IMR-90 (cell line): Measurements from ENCODE around the gene PPP6R1. TPM values are rescaled to one million over a fixed set of nuclear protein-coding genes. Genes with fewer than 3 reads are reported as not detected.

Experiments used
- ATAC-seq: fragments of 200-7000 bp; cut with Tn5 transposase; 2 replicates; pipeline ENCODE4 v1.9.1; 2020; ENCODE audit warnings: low read depth, mild to moderate bottlenecking, moderate library complexity
- BruUV-seq: library from RNA; stranded (reverse); fragments of 400-500 nt; replicated peaks from 2 replicates; lab custom pipeline; 2021; lab: Mats Ljungman, UMichigan
- CTCF ChIA-PET: fragments of 300-600 bp; formaldehyde crosslinking; extraction: SDS; loops from one replicate; lab custom pipeline; 2021; ENCODE audit warnings: antibody characterized with exemption; lab: Yijun Ruan, JAX
- POLR2A ChIA-PET: fragments of 300-600 bp; sonication (Branson Sonifier 250); formaldehyde crosslinking; loops from one replicate; lab custom pipeline; 2022; ENCODE audit warnings: antibody characterized with exemption; ENCODE audit not compliant: unreplicated experiment; lab: Charles Lee
- DNase-seq: peaks from one replicate; pipeline ENCODE4 v3.0.0; 2013
- H2AFZ ChIP-seq: replicated peaks from 2 replicates; pipeline ENCODE3; 2013; ENCODE audit warnings: low read length, mild to moderate bottlenecking; ENCODE audit not compliant: poor library complexity
- H2AK5ac ChIP-seq: 2 replicates; pipeline ENCODE4 v1.6.1; 2013; ENCODE audit warnings: low read depth, low read length, inconsistent platforms
- H2AK9ac ChIP-seq: replicated peaks from 2 replicates; pipeline ENCODE3; 2013; ENCODE audit warnings: mild to moderate bottlenecking, low read depth, low read length, moderate library complexity; ENCODE audit not compliant: poor library complexity
- H2BK120ac ChIP-seq: 2 replicates; pipeline ENCODE4 v1.6.1; 2013; ENCODE audit warnings: low read depth, low read length, inconsistent platforms
- H2BK15ac ChIP-seq: 3 replicates; pipeline ENCODE4 v1.6.1; 2013; ENCODE audit warnings: low read depth, low read length, inconsistent platforms
- H2BK20ac ChIP-seq: 2 replicates; pipeline ENCODE4 v1.6.1; 2013; ENCODE audit warnings: low read depth, mild to moderate bottlenecking, inconsistent platforms, low read length, moderate library complexity
- H2BK5ac ChIP-seq: 2 replicates; pipeline ENCODE4 v1.6.1; 2013; ENCODE audit warnings: mild to moderate bottlenecking, low read depth, low read length, inconsistent platforms; ENCODE audit not compliant: poor library complexity, severe bottlenecking
- H3K14ac ChIP-seq: replicated peaks from 2 replicates; pipeline ENCODE4 v1.6.1; 2013; ENCODE audit warnings: low read depth, low read length, inconsistent platforms
- H3K18ac ChIP-seq: 2 replicates; pipeline ENCODE4 v1.6.1; 2013; ENCODE audit warnings: low read depth, low read length, control low read depth
- H3K23ac ChIP-seq: 2 replicates; pipeline ENCODE4 v1.6.1; 2013; ENCODE audit warnings: low read depth, low read length, inconsistent platforms
- H3K27ac ChIP-seq: 2 replicates; pipeline ENCODE4 v1.5.1; 2013; ENCODE audit warnings: mild to moderate bottlenecking, control low read depth, low read length; ENCODE audit not compliant: insufficient read depth
- H3K27me3 ChIP-seq: 2 replicates; pipeline ENCODE4 v1.6.1; 2013; ENCODE audit warnings: low read length; ENCODE audit not compliant: control insufficient read depth, insufficient read depth
- H3K36me3 ChIP-seq: 2 replicates; pipeline ENCODE4 v1.6.1; 2013; ENCODE audit warnings: low read length, mixed read lengths; ENCODE audit not compliant: control insufficient read depth, insufficient read depth
- H3K4ac ChIP-seq: 2 replicates; pipeline ENCODE4 v1.6.1; 2013; ENCODE audit warnings: low read depth, low read length, inconsistent platforms
- H3K4me1 ChIP-seq: 2 replicates; pipeline ENCODE4 v1.6.1; 2013; ENCODE audit warnings: low read length, mixed read lengths; ENCODE audit not compliant: control insufficient read depth, insufficient read depth
- H3K4me2 ChIP-seq: 2 replicates; pipeline ENCODE4 v1.6.1; 2013; ENCODE audit warnings: low read depth, mild to moderate bottlenecking, control low read depth, low read length, moderate library complexity
- H3K4me3 ChIP-seq: 2 replicates; pipeline ENCODE4 v1.5.1; 2013; ENCODE audit warnings: low read depth, mild to moderate bottlenecking, control low read depth, low read length, moderate library complexity; ENCODE audit not compliant: insufficient read depth
- H3K56ac ChIP-seq: 2 replicates; pipeline ENCODE4 v1.6.1; 2013; ENCODE audit warnings: low read length, inconsistent platforms; ENCODE audit not compliant: insufficient read depth; ENCODE audit errors: extremely low read depth
- H3K79me1 ChIP-seq, 2 experiments: 2 replicates each; pipeline ENCODE4 v1.6.1; 2013; ENCODE audit warnings: low read length in 2 of 2, inconsistent platforms in 1 of 2, low read depth in 1 of 2
- H3K9ac ChIP-seq: 2 replicates; pipeline ENCODE4 v1.6.1; 2013; ENCODE audit warnings: low read depth, low read length, control low read depth
- H3K9me1 ChIP-seq: 2 replicates; pipeline ENCODE4 v1.6.1; 2013; ENCODE audit warnings: low read length, inconsistent platforms; ENCODE audit not compliant: insufficient read depth
- H3K9me3 ChIP-seq: 2 replicates; pipeline ENCODE4 v1.6.1; 2013; ENCODE audit warnings: low read length; ENCODE audit not compliant: control insufficient read depth, insufficient read depth
- H4K20me1 ChIP-seq: 2 replicates; pipeline ENCODE4 v1.6.1; 2013; ENCODE audit warnings: low read length, inconsistent platforms; ENCODE audit not compliant: insufficient read depth
- H4K5ac ChIP-seq: 2 replicates; pipeline ENCODE4 v1.6.1; 2013; ENCODE audit warnings: mild to moderate bottlenecking, low read depth, low read length, control low read depth
- H4K8ac ChIP-seq, 2 experiments: 2 replicates each; pipeline ENCODE4 v1.6.1; 2013; ENCODE audit warnings: low read depth in 2 of 2, low read length in 2 of 2, control low read depth in 1 of 2, inconsistent platforms in 1 of 2
- H4K91ac ChIP-seq: 2 replicates; pipeline ENCODE4 v1.6.1; 2013; ENCODE audit warnings: low read depth, low read length, inconsistent platforms; ENCODE audit not compliant: insufficient read depth
- BHLHE40 ChIP-seq: fragments of 150-350 bp; IDR thresholded peaks from 2 replicates; pipeline ENCODE4 v1.6.1; 2016; ENCODE audit warnings: mild to moderate bottlenecking, low read depth, low read length
- CEBPB ChIP-seq: IDR thresholded peaks from 2 replicates; pipeline ENCODE4 v1.6.1; 2012; ENCODE audit warnings: low read depth, low read length, improper control_type of control experiment
- CHD1 ChIP-seq: IDR thresholded peaks from 2 replicates; pipeline ENCODE4 v1.6.1; 2012; ENCODE audit warnings: low read depth, low read length, improper control_type of control experiment
- CTCF ChIP-seq: conservative IDR thresholded peaks from 2 replicates; pipeline ENCODE4 v1.5.1; 2012; ENCODE audit warnings: mild to moderate bottlenecking, low read depth, low read length, improper control_type of control experiment
- ELK1 ChIP-seq: fragments of 150-350 bp; IDR thresholded peaks from 2 replicates; pipeline ENCODE4 v1.6.1; 2016; ENCODE audit warnings: low read depth, mild to moderate bottlenecking, low read length, moderate library complexity, borderline replicate concordance
- FOS ChIP-seq: fragments of 150-350 bp; IDR thresholded peaks from 2 replicates; pipeline ENCODE4 v1.6.1; 2016; ENCODE audit warnings: low read depth, low read length
- MAFK ChIP-seq: IDR thresholded peaks from 2 replicates; pipeline ENCODE4 v1.6.1; 2012; ENCODE audit warnings: low read depth, low read length, improper control_type of control experiment
- MAZ ChIP-seq: IDR thresholded peaks from 2 replicates; pipeline ENCODE4 v1.6.1; 2012; ENCODE audit warnings: low read depth, mild to moderate bottlenecking, low read length, improper control_type of control experiment, moderate library complexity, borderline replicate concordance
- MXI1 ChIP-seq: IDR thresholded peaks from 2 replicates; pipeline ENCODE4 v1.6.1; 2012; ENCODE audit warnings: low read depth, mild to moderate bottlenecking, low read length, moderate library complexity, borderline replicate concordance
- NFE2L2 ChIP-seq: fragments of 150-350 bp; IDR thresholded peaks from 2 replicates; pipeline ENCODE4 v1.6.1; 2016; ENCODE audit warnings: low read depth, mild to moderate bottlenecking, low read length
- POLR2A ChIP-seq: IDR thresholded peaks from 2 replicates; pipeline ENCODE4 v1.6.1; 2012; ENCODE audit warnings: mild to moderate bottlenecking, low read depth, low read length
- RAD21 ChIP-seq: IDR thresholded peaks from 2 replicates; pipeline ENCODE4 v1.6.1; 2012; ENCODE audit warnings: low read length, improper control_type of control experiment
- RCOR1 ChIP-seq: IDR thresholded peaks from 2 replicates; pipeline ENCODE4 v1.6.1; 2012; ENCODE audit warnings: mild to moderate bottlenecking, low read length, improper control_type of control experiment; ENCODE audit not compliant: insufficient replicate concordance
- RFX5 ChIP-seq: IDR thresholded peaks from 2 replicates; pipeline ENCODE4 v1.8.0; 2012; ENCODE audit warnings: low read depth, mild to moderate bottlenecking, low read length, moderate library complexity
- SMC3 ChIP-seq: fragments of 150-350 bp; IDR thresholded peaks from 2 replicates; pipeline ENCODE4 v1.6.1; 2016; ENCODE audit warnings: low read depth, mild to moderate bottlenecking, antibody characterized with exemption, low read length, moderate library complexity
- USF2 ChIP-seq: fragments of 150-350 bp; IDR thresholded peaks from 2 replicates; pipeline ENCODE4 v1.6.1; 2017; ENCODE audit warnings: mild to moderate bottlenecking, antibody characterized with exemption, low read length, low read depth
- WGBS, 2 experiments: methylation state at CpG; one replicate each; pipeline versions ENCODE4 v1.1.5 to v1.1.7; 2013; ENCODE audit warnings: missing lambda C conversion rate in 2 of 2; ENCODE audit not compliant: insufficient read length in 1 of 2; ENCODE audit errors: extremely low coverage in 2 of 2; 5-methylcytosine and 5-hydroxymethylcytosine counted together
- dilution Hi-C: fragments of 300-500 bp; cut with HindIII; formaldehyde crosslinking; loops from one replicate; pipeline ENCODE4 v1.14.3; 2018; ENCODE audit warnings: low sequenced_read_pairs; ENCODE audit not compliant: unreplicated experiment
- in situ Hi-C: fragments of 300-500 bp; cut with MboI; formaldehyde crosslinking; loops from 3 replicates; pipeline ENCODE4 v1.14.3; 2019; ENCODE audit warnings: low sequenced_read_pairs, inconsistent platforms, mixed read lengths
- intact Hi-C: fragments of 100-400 bp; cut with micrococcal nuclease; formaldehyde crosslinking; loops from 2 replicates; pipeline ENCODE4 v1.10.0; 2022
- polyA plus RNA-seq, 3 experiments: library from polyadenylated mRNA; depleted of rRNA; stranded (reverse); fragments of >200 nt; gene quantifications; 2 replicates each; pipeline ENCODE4 v1.2.3, GENCODE V29; 2012; ENCODE audit warnings: low replicate concordance in 1 of 3
- total RNA-seq: library from RNA; depleted of rRNA; stranded (reverse); fragments of >200 nt; gene quantifications from 2 replicates; pipeline ENCODE4 v1.2.3, GENCODE V29; 2012

Gene PPP6R1
- total and polyA plus RNA-seq, 2 of the 4 experiments (the other 2 are of a cell fraction) = 19.9 to 50.2 TPM

- ChIA-PET CTCF (no interaction called here), POLR2A (interaction anchor here (0.7 kb wide), 1 partner anchor 11 kb away, joined by 6 read pairs; no protein-coding TSS in a partner anchor)
- Histone ChIP-seq H3K9me1 (peaks cover 3% of the 10 kb centered on the region; the same call in 1 of the 2 replicates), H3K36me3 (no peaks in the 10 kb centered on the region), H3K4me1 (no peaks in the 10 kb centered on the region), H3K4me3 (no peak overlapping the region), H4K91ac (no peak overlapping the region), H2AFZ (no peak overlapping the region), H4K8ac (no peak overlapping the region), H4K5ac (no peak overlapping the region), H3K4me2 (no peak overlapping the region), H2BK20ac (no peak overlapping the region), H2AK5ac (no peak overlapping the region), H2BK120ac (no peak overlapping the region), H3K27me3 (no peaks in the 10 kb centered on the region; the same call in 1 of the 2 replicates), H2AK9ac (no peak overlapping the region), H3K56ac (no peak overlapping the region), H4K20me1 (no peaks in the 10 kb centered on the region), H3K27ac (no peak overlapping the region), H2BK5ac (no peak overlapping the region), H3K9ac (no peak overlapping the region), H3K23ac (no peak overlapping the region), H2BK15ac (no peak overlapping the region), H3K14ac (no peak overlapping the region), H3K9me3 (no peaks in the 10 kb centered on the region), H3K18ac (no peak overlapping the region), H3K79me1 (no peaks in the 10 kb centered on the region), H3K4ac (no peak overlapping the region)
- 56% methylated on average over 4 of the region's 12 CpGs; no CpG with 5 or more reads in 1 of the 2 experiments for WGBS, 2 experiments
- dilution Hi-C loops (no loop called here), intact Hi-C loops (no loop called here), in situ Hi-C loops (no loop called here)
- TF ChIP-seq POLR2A (no peak), CHD1 (no peak), ELK1 (no peak), MAFK (no peak), MXI1 (no peak), CEBPB (no peak), BHLHE40 (no peak), RFX5 (no peak), MAZ (no peak), RAD21 (no peak), NFE2L2 (no peak), USF2 (no peak), FOS (no peak), CTCF (no peak), SMC3 (no peak), RCOR1 (no peak)
- BruUV-seq = no TSS peak
- DNase-seq = no peak
- no peak for ATAC-seq
These were observed 65.3 kb downstream of the PPP6R1 start for GRCh38 chr19:55193481-55193880.
